Measurements from ENCODE around the gene INHA.

The INHA gene

GRCh38 chr2:219561179-219562048 lies 10.7 kb upstream of the INHA start:
- TF ChIP-seq, protein P1, sequence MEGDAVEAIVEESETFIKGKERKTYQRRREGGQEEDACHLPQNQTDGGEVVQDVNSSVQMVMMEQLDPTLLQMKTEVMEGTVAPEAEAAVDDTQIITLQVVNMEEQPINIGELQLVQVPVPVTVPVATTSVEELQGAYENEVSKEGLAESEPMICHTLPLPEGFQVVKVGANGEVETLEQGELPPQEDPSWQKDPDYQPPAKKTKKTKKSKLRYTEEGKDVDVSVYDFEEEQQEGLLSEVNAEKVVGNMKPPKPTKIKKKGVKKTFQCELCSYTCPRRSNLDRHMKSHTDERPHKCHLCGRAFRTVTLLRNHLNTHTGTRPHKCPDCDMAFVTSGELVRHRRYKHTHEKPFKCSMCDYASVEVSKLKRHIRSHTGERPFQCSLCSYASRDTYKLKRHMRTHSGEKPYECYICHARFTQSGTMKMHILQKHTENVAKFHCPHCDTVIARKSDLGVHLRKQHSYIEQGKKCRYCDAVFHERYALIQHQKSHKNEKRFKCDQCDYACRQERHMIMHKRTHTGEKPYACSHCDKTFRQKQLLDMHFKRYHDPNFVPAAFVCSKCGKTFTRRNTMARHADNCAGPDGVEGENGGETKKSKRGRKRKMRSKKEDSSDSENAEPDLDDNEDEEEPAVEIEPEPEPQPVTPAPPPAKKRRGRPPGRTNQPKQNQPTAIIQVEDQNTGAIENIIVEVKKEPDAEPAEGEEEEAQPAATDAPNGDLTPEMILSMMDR (IDR thresholded peaks at IDR 0.05; ENCODE audit: low read depth, low read length, missing control alignments): no peak
- no peak for DNase-seq (ENCODE audit: low read depth)
- in situ Hi-C loops (cut with HindIII; ENCODE audit: low sequenced_read_pairs): no loop called here
- H3K4me3 ChIP-seq (ENCODE audit: low read depth, low read length): no peak overlapping the region

- no peak for DNase-seq (ENCODE audit: low read depth)
- TF ChIP-seq, protein P1 (IDR thresholded peaks at IDR 0.05; ENCODE audit: low read depth, low read length, missing control alignments): no peak
- no peak overlapping the region for H3K4me3 ChIP-seq (ENCODE audit: low read depth, low read length)
- in situ Hi-C loops (cut with HindIII; ENCODE audit: low sequenced_read_pairs): no loop called here
Observed at GRCh38 chr2:219562049-219563020, 9.8 kb upstream of the INHA start.

GRCh38 chr2:219563271-219563928 lies 8.7 kb upstream of the INHA start:
- H3K4me3 ChIP-seq (ENCODE audit: low read depth, low read length): no peak overlapping the region
- DNase-seq (ENCODE audit: low read depth): no peak
- TF ChIP-seq, protein P1 (IDR thresholded peaks at IDR 0.05; ENCODE audit: low read depth, low read length, missing control alignments): no peak
- in situ Hi-C loops (cut with HindIII; ENCODE audit: low sequenced_read_pairs): no loop called here

DNA sequence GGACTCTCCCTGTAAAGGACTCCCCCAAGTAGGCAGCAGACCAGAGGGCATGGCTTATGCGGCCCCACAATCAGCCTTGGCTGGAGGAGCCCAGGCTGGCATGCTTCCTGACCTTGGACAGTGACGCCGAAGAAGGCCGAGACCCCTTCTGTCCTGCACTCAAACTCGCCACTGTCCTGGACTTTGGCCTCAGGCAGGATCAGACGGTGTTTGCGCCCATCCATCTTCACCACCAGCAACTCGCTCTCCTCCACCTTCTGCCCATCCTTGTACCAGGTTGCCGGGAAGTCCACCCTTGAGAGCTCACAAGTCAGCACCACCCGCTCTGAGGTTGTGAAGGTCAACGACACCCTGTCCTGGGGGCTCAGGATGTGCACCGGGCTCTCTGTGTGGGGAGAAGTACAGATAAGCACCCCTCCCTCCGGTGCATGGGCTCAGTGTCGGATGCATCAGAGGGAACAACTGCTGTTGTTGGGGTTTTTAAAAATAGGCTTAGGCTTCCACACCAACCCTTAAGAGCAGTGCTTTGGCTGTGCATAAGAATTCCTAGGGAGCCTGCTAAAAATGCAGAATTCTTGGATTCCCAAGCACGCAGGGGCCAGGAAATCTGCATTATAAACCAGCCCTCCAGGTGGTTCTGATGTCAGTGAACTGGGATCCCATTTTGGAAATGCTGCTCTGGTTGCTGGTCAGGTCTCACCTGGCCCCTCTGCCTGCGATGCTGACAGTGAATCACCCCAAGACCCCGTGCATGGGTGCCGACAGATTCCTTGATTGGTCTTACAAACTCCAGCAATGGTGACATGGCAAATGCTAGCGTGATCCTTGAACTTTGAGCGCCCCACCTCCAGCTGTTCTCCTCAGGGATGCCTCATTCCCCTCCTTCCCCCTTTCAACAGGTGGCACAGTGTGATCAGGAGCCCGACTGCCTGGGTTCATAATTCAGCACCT lies 6.7 kb upstream of the INHA start:
- TF ChIP-seq, protein P1 (IDR thresholded peaks at IDR 0.05; ENCODE audit: low read depth, low read length, missing control alignments): no peak
- H3K4me3 ChIP-seq (ENCODE audit: low read depth, low read length): no peak overlapping the region
- no peak for DNase-seq (ENCODE audit: low read depth)
- in situ Hi-C loops (cut with HindIII; ENCODE audit: low sequenced_read_pairs): no loop called here

DNA sequence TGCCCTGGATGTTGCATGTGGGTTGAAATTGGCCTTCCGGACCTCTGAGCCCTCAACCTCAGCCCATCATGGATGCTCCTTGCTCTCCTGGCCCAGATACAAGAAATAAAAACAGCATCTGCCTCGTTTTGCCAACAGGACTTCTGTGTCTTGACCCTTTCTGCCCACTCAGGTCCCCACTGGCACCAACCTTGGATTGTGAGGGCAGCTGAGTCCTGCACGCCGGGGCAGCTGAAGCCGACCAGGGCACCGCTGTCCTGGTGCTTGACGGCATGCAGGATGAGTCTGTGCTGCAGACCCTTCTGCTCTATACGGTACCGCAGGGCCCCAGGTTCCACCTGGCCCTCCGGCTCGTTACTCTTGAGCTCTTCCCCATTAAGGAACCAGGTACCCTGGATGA lies 5.5 kb upstream of the INHA start:
- TF ChIP-seq, protein P1 (IDR thresholded peaks at IDR 0.05; ENCODE audit: low read depth, low read length, missing control alignments): no peak
- no peak for DNase-seq (ENCODE audit: low read depth)
- in situ Hi-C loops (cut with HindIII; ENCODE audit: low sequenced_read_pairs): no loop called here
- no peak overlapping the region for H3K4me3 ChIP-seq (ENCODE audit: low read depth, low read length)
